ENCODE measurements around the gene TMEM252.
A peak's percentile ranks its signal among the peaks of the same experiment; 100 is the strongest.

Gene TMEM252

GRCh38 chr9:68507130-68507805, 33.4 kb downstream of the TMEM252 start:
- no peaks in the 10 kb centered on the region for H3K9me2 ChIP-seq (replicated peaks; ENCODE audit: insufficient read depth, low read length)
- no peak overlapping the region for H3K27ac ChIP-seq (ENCODE audit: low read length)
- no peak overlapping the region for H3K9ac ChIP-seq (ENCODE audit: low read length)
- no peaks in the 10 kb centered on the region for H3K4me1 ChIP-seq (ENCODE audit: low read length)
- H2AFZ ChIP-seq (ENCODE audit: low read length), result no peak overlapping the region
- TF ChIP-seq, protein P1, sequence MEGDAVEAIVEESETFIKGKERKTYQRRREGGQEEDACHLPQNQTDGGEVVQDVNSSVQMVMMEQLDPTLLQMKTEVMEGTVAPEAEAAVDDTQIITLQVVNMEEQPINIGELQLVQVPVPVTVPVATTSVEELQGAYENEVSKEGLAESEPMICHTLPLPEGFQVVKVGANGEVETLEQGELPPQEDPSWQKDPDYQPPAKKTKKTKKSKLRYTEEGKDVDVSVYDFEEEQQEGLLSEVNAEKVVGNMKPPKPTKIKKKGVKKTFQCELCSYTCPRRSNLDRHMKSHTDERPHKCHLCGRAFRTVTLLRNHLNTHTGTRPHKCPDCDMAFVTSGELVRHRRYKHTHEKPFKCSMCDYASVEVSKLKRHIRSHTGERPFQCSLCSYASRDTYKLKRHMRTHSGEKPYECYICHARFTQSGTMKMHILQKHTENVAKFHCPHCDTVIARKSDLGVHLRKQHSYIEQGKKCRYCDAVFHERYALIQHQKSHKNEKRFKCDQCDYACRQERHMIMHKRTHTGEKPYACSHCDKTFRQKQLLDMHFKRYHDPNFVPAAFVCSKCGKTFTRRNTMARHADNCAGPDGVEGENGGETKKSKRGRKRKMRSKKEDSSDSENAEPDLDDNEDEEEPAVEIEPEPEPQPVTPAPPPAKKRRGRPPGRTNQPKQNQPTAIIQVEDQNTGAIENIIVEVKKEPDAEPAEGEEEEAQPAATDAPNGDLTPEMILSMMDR (IDR thresholded peaks at IDR 0.05; ENCODE audit: low read length), result peak; percentile 48
- no peak for TF ChIP-seq EZH2 (optimal IDR thresholded peaks at IDR 0.05; ENCODE audit: low read depth, low read length)
- TF ChIP-seq EZH2phosphoT487 (IDR thresholded peaks at IDR 0.05; ENCODE audit: low read length), result no peak
- no peaks in the 10 kb centered on the region for H3F3A ChIP-seq (ENCODE audit: insufficient read depth, low read length)
- no peak for DNase-seq
- H4K20me1 ChIP-seq (ENCODE audit: insufficient read depth, low read length), result no peaks in the 10 kb centered on the region
- no peak overlapping the region for H3K4me2 ChIP-seq (ENCODE audit: low read depth, low read length)
- no peaks in the 10 kb centered on the region for H3K79me2 ChIP-seq (ENCODE audit: low read length)
- no peak overlapping the region for H3K4me3 ChIP-seq (ENCODE audit: low read length)
- no peaks in the 10 kb centered on the region for H3K9me3 ChIP-seq (replicated peaks; ENCODE audit: insufficient read depth, low read length)
- no peaks in the 10 kb centered on the region for H3K36me3 ChIP-seq (replicated peaks; ENCODE audit: insufficient read depth, low read length)
- no peaks in the 10 kb centered on the region for H3K27me3 ChIP-seq (replicated peaks; ENCODE audit: insufficient read depth, low read length)

DNA sequence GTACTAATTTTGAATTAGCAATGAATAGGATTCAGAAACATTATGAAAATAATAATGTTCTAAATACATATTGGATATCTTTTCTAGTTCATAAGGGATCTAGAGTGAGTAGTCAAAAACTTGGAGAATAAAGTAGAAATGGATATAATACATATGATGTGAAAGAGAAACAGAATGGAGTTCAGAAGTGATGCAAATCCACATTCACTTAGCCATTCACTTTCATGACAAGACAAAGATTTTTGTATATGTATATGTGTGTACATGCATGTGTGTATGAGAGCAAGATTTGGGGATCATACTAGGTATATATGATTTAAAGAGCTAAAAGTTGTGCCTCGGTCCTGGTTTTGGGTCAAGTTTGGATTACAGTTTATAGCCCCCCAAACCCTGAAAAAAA, 34.1 kb downstream of the TMEM252 start:
- H3K9me2 ChIP-seq (replicated peaks; ENCODE audit: insufficient read depth, low read length), result no peaks in the 10 kb centered on the region
- DNase-seq, result no peak
- no peaks in the 10 kb centered on the region for H3K27me3 ChIP-seq (replicated peaks; ENCODE audit: insufficient read depth, low read length)
- H3K4me2 ChIP-seq (ENCODE audit: low read depth, low read length), result no peak overlapping the region
- H4K20me1 ChIP-seq (ENCODE audit: insufficient read depth, low read length), result no peaks in the 10 kb centered on the region
- H3K9me3 ChIP-seq (replicated peaks; ENCODE audit: insufficient read depth, low read length), result no peaks in the 10 kb centered on the region
- no peaks in the 10 kb centered on the region for H3K36me3 ChIP-seq (replicated peaks; ENCODE audit: insufficient read depth, low read length)
- H3K27ac ChIP-seq (ENCODE audit: low read length), result no peak overlapping the region
- H3K4me1 ChIP-seq (ENCODE audit: low read length), result no peaks in the 10 kb centered on the region
- no peaks in the 10 kb centered on the region for H3F3A ChIP-seq (ENCODE audit: insufficient read depth, low read length)
- H3K79me2 ChIP-seq (ENCODE audit: low read length), result no peaks in the 10 kb centered on the region
- H2AFZ ChIP-seq (ENCODE audit: low read length), result no peak overlapping the region
- H3K4me3 ChIP-seq (ENCODE audit: low read length), result no peak overlapping the region
- H3K9ac ChIP-seq (ENCODE audit: low read length), result no peak overlapping the region
- TF ChIP-seq, protein P1 (IDR thresholded peaks at IDR 0.05; ENCODE audit: low read length), result no peak
- TF ChIP-seq EZH2phosphoT487 (IDR thresholded peaks at IDR 0.05; ENCODE audit: low read length) (no peak), EZH2 (optimal IDR thresholded peaks at IDR 0.05; ENCODE audit: low read depth, low read length) (no peak)

DNA sequence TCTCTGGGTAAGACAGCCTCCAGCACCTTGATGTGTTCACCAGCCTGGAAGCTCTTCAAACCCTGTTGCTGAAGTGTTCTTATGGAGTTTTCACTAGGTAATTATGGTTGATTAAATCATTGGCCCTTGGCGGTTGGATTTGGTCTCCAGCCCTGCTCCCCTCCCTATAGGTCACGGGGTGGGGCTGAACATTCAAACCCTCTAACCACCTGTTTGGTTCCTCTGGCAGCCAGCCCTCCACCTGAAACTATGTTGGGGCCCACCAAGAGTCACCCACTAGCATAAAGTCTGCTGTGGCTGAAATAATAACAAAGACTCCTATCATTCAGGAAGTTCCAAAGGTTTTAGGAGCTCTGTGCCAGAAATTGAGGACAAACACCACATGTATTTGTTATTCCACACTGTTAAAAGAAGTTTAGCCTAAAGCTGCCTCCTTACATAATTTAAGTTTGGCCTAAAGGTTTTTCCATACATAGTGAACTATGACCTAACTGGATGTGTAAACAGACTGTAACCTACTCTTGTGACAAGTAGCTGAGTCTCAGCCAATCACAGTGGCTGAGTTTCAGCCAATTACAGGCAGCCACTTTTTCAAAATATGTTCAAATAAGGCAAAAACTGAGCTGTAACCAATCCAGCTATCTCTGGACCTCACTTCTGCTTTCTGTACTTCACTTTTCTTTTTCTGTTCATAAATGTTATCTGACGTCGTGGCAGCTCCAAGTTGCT, 34.8 kb downstream of the TMEM252 start:
- Histone ChIP-seq H3K36me3 (replicated peaks; ENCODE audit: insufficient read depth, low read length) (no peaks in the 10 kb centered on the region), H3F3A (ENCODE audit: insufficient read depth, low read length) (no peaks in the 10 kb centered on the region), H4K20me1 (ENCODE audit: insufficient read depth, low read length) (no peaks in the 10 kb centered on the region), H3K79me2 (ENCODE audit: low read length) (no peaks in the 10 kb centered on the region), H3K9me3 (replicated peaks; ENCODE audit: insufficient read depth, low read length) (no peaks in the 10 kb centered on the region), H3K9ac (ENCODE audit: low read length) (no peak overlapping the region), H3K9me2 (replicated peaks; ENCODE audit: insufficient read depth, low read length) (no peaks in the 10 kb centered on the region), H3K4me2 (ENCODE audit: low read depth, low read length) (no peak overlapping the region), H2AFZ (ENCODE audit: low read length) (no peak overlapping the region), H3K4me1 (ENCODE audit: low read length) (no peaks in the 10 kb centered on the region), H3K4me3 (ENCODE audit: low read length) (no peak overlapping the region), H3K27ac (ENCODE audit: low read length) (no peak overlapping the region), H3K27me3 (replicated peaks; ENCODE audit: insufficient read depth, low read length) (no peaks in the 10 kb centered on the region)
- TF ChIP-seq EZH2phosphoT487 (IDR thresholded peaks at IDR 0.05; ENCODE audit: low read length) (no peak), EZH2 (optimal IDR thresholded peaks at IDR 0.05; ENCODE audit: low read depth, low read length) (no peak)
- TF ChIP-seq, protein P1 (IDR thresholded peaks at IDR 0.05; ENCODE audit: low read length), result no peak
- no peak for DNase-seq
